GM12878 (cell line): ENCODE results near the gene AKT3.

Experiments
- BCL3 ChIP-seq: IDR thresholded peaks from 2 replicates; pipeline ENCODE4 v1.6.1; 2011; ENCODE audit warnings: borderline replicate concordance, low read depth, mild to moderate bottlenecking, moderate library complexity, low read length; ENCODE audit not compliant: insufficient read depth, poor library complexity, severe bottlenecking
- BCLAF1 ChIP-seq: fragments of 450-650 bp; IDR thresholded peaks from 2 replicates; pipeline ENCODE4 v1.6.1; 2017; ENCODE audit warnings: antibody characterized with exemption, mild to moderate bottlenecking, moderate library complexity
- EZH2 ChIP-seq: IDR thresholded peaks from 2 replicates; pipeline ENCODE4 v1.6.1; 2012; ENCODE audit warnings: low read depth, mild to moderate bottlenecking, control low read depth, inconsistent platforms, low read length, borderline replicate concordance; ENCODE audit not compliant: control insufficient read depth
- IKZF2 ChIP-seq, 2 experiments: fragments of 450-650 bp; IDR thresholded peaks; 2 replicates each; pipeline ENCODE4 v1.6.1; 2017; ENCODE audit warnings: mild to moderate bottlenecking in 2 of 2, moderate library complexity in 2 of 2
- JUND ChIP-seq: IDR thresholded peaks from 2 replicates; pipeline ENCODE4 v1.6.1; 2012; ENCODE audit warnings: low read depth, mild to moderate bottlenecking, low read length, improper control_type of control experiment, moderate library complexity
- PAX5 ChIP-seq: IDR thresholded peaks from 2 replicates; pipeline ENCODE4 v1.6.1; 2011; ENCODE audit warnings: low read depth, low read length, borderline replicate concordance
- RCOR1 ChIP-seq: conservative IDR thresholded peaks from 2 replicates; pipeline ENCODE4 v1.6.1; 2012; ENCODE audit warnings: low read depth, low read length, improper control_type of control experiment
- RELA ChIP-seq: fragments of 450-650 bp; IDR thresholded peaks from 2 replicates; pipeline ENCODE4 v1.8.0; 2014; ENCODE audit warnings: borderline replicate concordance; ENCODE audit not compliant: partially characterized antibody
- USF2 ChIP-seq: IDR thresholded peaks from 2 replicates; pipeline ENCODE4 v1.6.1; 2011; ENCODE audit warnings: low read depth, low read length, improper control_type of control experiment, borderline replicate concordance
- ZBTB33 ChIP-seq: fragments of 450-650 bp; IDR thresholded peaks from 2 replicates; pipeline ENCODE4 v1.6.1; 2017; ENCODE audit warnings: mild to moderate bottlenecking
- ZZZ3 ChIP-seq: IDR thresholded peaks from 2 replicates; pipeline ENCODE4 v1.6.1; 2011; ENCODE audit warnings: low read depth; ENCODE audit not compliant: control insufficient read depth, insufficient read length
- TF ChIP-seq, protein P1 (sequence below), 3 experiments: IDR thresholded peaks in 2 of 3; conservative IDR thresholded peaks in 1 of 3; 2 replicates each; pipeline ENCODE4 v1.5.1; 2011; ENCODE audit warnings: low read depth in 3 of 3, low read length in 3 of 3, mild to moderate bottlenecking in 3 of 3, control low read depth in 2 of 3, moderate library complexity in 2 of 3, inconsistent platforms in 1 of 3, mixed read lengths in 1 of 3; ENCODE audit not compliant: control insufficient read depth in 2 of 3, insufficient read depth in 1 of 3; ENCODE audit errors: extremely low read depth in 1 of 3
- TF ChIP-seq, protein P2 (sequence below): IDR thresholded peaks from 2 replicates; pipeline ENCODE4 v1.6.1; 2011; ENCODE audit warnings: mild to moderate bottlenecking, low read depth, low read length, moderate library complexity; ENCODE audit not compliant: insufficient replicate concordance

GRCh38 chr1:243667591-243667990 lies 182.5 kb downstream of the AKT3 start:
- no peak for TF ChIP-seq PAX5
- TF ChIP-seq, protein P1, sequence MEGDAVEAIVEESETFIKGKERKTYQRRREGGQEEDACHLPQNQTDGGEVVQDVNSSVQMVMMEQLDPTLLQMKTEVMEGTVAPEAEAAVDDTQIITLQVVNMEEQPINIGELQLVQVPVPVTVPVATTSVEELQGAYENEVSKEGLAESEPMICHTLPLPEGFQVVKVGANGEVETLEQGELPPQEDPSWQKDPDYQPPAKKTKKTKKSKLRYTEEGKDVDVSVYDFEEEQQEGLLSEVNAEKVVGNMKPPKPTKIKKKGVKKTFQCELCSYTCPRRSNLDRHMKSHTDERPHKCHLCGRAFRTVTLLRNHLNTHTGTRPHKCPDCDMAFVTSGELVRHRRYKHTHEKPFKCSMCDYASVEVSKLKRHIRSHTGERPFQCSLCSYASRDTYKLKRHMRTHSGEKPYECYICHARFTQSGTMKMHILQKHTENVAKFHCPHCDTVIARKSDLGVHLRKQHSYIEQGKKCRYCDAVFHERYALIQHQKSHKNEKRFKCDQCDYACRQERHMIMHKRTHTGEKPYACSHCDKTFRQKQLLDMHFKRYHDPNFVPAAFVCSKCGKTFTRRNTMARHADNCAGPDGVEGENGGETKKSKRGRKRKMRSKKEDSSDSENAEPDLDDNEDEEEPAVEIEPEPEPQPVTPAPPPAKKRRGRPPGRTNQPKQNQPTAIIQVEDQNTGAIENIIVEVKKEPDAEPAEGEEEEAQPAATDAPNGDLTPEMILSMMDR (IDR thresholded peaks at IDR 0.05 in 2 of 3, conservative IDR thresholded peaks at IDR 0.05 in 1 of 3; ENCODE audit: control insufficient read depth in 2 of 3, extremely low read depth in 1 of 3, insufficient read depth in 1 of 3, low read depth in 3 of 3, low read length in 3 of 3), result no peak
- TF ChIP-seq EZH2, result no peak
- TF ChIP-seq IKZF2 (IDR thresholded peaks at IDR 0.05), result no peak
- TF ChIP-seq, protein P2, sequence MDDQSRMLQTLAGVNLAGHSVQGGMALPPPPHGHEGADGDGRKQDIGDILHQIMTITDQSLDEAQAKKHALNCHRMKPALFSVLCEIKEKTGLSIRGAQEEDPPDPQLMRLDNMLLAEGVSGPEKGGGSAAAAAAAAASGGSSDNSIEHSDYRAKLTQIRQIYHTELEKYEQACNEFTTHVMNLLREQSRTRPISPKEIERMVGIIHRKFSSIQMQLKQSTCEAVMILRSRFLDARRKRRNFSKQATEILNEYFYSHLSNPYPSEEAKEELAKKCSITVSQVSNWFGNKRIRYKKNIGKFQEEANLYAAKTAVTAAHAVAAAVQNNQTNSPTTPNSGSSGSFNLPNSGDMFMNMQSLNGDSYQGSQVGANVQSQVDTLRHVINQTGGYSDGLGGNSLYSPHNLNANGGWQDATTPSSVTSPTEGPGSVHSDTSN, result no peak
- TF ChIP-seq RELA, result no peak
- no peak for TF ChIP-seq ZBTB33
- TF ChIP-seq BCLAF1, result no peak
- no peak for TF ChIP-seq RCOR1
- TF ChIP-seq JUND, result no peak
- TF ChIP-seq BCL3, result no peak
- TF ChIP-seq ZZZ3, result no peak
- no peak for TF ChIP-seq USF2
